CD14-positive monocyte (primary cell): ENCODE results near the gene C10orf105. TPM values are rescaled to one million over a fixed set of nuclear protein-coding genes. Genes with fewer than 3 reads are reported as not detected.

Source experiments
- DNase-seq, 3 donors: peaks; one replicate each; pipeline ENCODE4 v3.0.0-alpha.2; 2011 to 2022
- H2AFZ ChIP-seq: 2 replicates; pipeline ENCODE4 v1.6.0; 2012; ENCODE audit warnings: mild to moderate bottlenecking, low read depth, low read length, inconsistent platforms; ENCODE audit not compliant: insufficient read depth, poor library complexity, severe bottlenecking
- H3K27ac ChIP-seq, 2 donors: 1 replicate in 1 of 2; 2 replicates in 1 of 2; pipeline ENCODE4 v1.5.1; 2012 to 2013; ENCODE audit warnings: low read length in 2 of 2, control low read depth in 1 of 2, inconsistent platforms in 1 of 2, low read depth in 1 of 2, mild to moderate bottlenecking in 1 of 2
- H3K27me3 ChIP-seq, 2 donors: one replicate each; pipeline versions ENCODE4 v1.6.0 to v1.6.1; 2011 to 2013; ENCODE audit warnings: low read length in 2 of 2; ENCODE audit not compliant: control insufficient read depth in 2 of 2, insufficient read depth in 2 of 2
- H3K36me3 ChIP-seq, 2 donors: replicated peaks in 1 of 2; 1 replicate in 1 of 2; 2 replicates in 1 of 2; pipeline versions ENCODE4 v1.5.1 to v1.6.1; 2012 to 2013; ENCODE audit warnings: low read length in 2 of 2, control low read depth in 1 of 2, inconsistent platforms in 1 of 2, mild to moderate bottlenecking in 1 of 2; ENCODE audit not compliant: insufficient read depth in 2 of 2, control insufficient read depth in 1 of 2
- H3K4me1 ChIP-seq, 2 donors: 1 replicate in 1 of 2; 2 replicates in 1 of 2; pipeline versions ENCODE4 v1.5.1 to v1.6.1; 2012 to 2013; ENCODE audit warnings: low read length in 2 of 2, control low read depth in 1 of 2, inconsistent platforms in 1 of 2, mild to moderate bottlenecking in 1 of 2, moderate library complexity in 1 of 2; ENCODE audit not compliant: insufficient read depth in 2 of 2, control insufficient read depth in 1 of 2
- H3K4me2 ChIP-seq: replicated peaks from 2 replicates; pipeline ENCODE3; 2012; ENCODE audit warnings: low read length, moderate library complexity, mild to moderate bottlenecking; ENCODE audit not compliant: poor library complexity, severe bottlenecking; ENCODE audit errors: extremely low read depth
- H3K4me3 ChIP-seq, 3 experiments: fragments of 200-600 bp in 1 of 3; sonication (generic) in 1 of 3; replicated peaks in 1 of 3; 1 replicate in 2 of 3; 2 replicates in 1 of 3; pipeline ENCODE4 v1.5.1; 2011 to 2013; ENCODE audit warnings: low read length in 3 of 3, mild to moderate bottlenecking in 3 of 3, control low read depth in 2 of 3, low read depth in 2 of 3, inconsistent platforms in 1 of 3, moderate library complexity in 1 of 3
- H3K79me2 ChIP-seq: 2 replicates; pipeline ENCODE4 v1.6.0; 2012; ENCODE audit warnings: mild to moderate bottlenecking, control low read depth, inconsistent platforms, low read length, moderate library complexity; ENCODE audit not compliant: insufficient read depth
- H3K9ac ChIP-seq: 2 replicates; pipeline ENCODE4 v1.6.0; 2017; ENCODE audit warnings: low read length, mild to moderate bottlenecking; ENCODE audit not compliant: insufficient read depth, poor library complexity, severe bottlenecking
- H3K9me3 ChIP-seq, 2 donors: replicated peaks in 1 of 2; 1 replicate in 1 of 2; 2 replicates in 1 of 2; pipeline versions ENCODE4 v1.5.1 to v1.6.1; 2012 to 2013; ENCODE audit warnings: low read length in 2 of 2, control low read depth in 1 of 2; ENCODE audit not compliant: control insufficient read depth in 1 of 2, insufficient read depth in 1 of 2
- H4K20me1 ChIP-seq: 2 replicates; pipeline ENCODE4 v1.6.0; 2012; ENCODE audit warnings: mild to moderate bottlenecking, low read length, control low read depth, moderate library complexity; ENCODE audit not compliant: insufficient read depth
- H3K27ac Mint-ChIP-seq, 7 donors: one replicate each; pipeline ENCODE4 v1.8.0; 2020; ENCODE audit warnings: mild to moderate bottlenecking in 7 of 7, mixed read lengths in 7 of 7, moderate library complexity in 6 of 7, inconsistent platforms in 2 of 7
- H3K27me3 Mint-ChIP-seq, 3 donors: one replicate each; pipeline ENCODE4 v1.8.0; 2021 to 2022; ENCODE audit warnings: low read depth in 3 of 3, mild to moderate bottlenecking in 3 of 3, mixed read lengths in 3 of 3, moderate library complexity in 3 of 3, inconsistent platforms in 1 of 3
- H3K36me3 Mint-ChIP-seq, 2 donors: one replicate each; pipeline ENCODE4 v1.8.0; 2020; ENCODE audit warnings: mixed read lengths in 2 of 2, inconsistent platforms in 1 of 2, mild to moderate bottlenecking in 1 of 2
- H3K4me1 Mint-ChIP-seq: one replicate; pipeline ENCODE4 v1.8.0; 2020; ENCODE audit warnings: mild to moderate bottlenecking, mixed read lengths
- H3K4me3 Mint-ChIP-seq, 2 donors: one replicate each; pipeline ENCODE4 v1.8.0; 2020; ENCODE audit warnings: mild to moderate bottlenecking in 2 of 2, mixed read lengths in 2 of 2, moderate library complexity in 1 of 2
- H3K9me3 Mint-ChIP-seq, 7 donors: one replicate each; pipeline ENCODE4 v1.8.0; 2020 to 2022; ENCODE audit warnings: mixed read lengths in 7 of 7, mild to moderate bottlenecking in 6 of 7, moderate library complexity in 6 of 7, inconsistent platforms in 2 of 7
- WGBS: methylation state at CpG from one replicate; pipeline ENCODE4 v1.1.5; 2013; ENCODE audit warnings: missing lambda C conversion rate; ENCODE audit not compliant: insufficient coverage; 5-methylcytosine and 5-hydroxymethylcytosine counted together
- intact Hi-C, 2 donors: fragments of 100-400 bp; cut with micrococcal nuclease; formaldehyde crosslinking; loops; one replicate each; pipeline versions ENCODE4 v1.15.0 to v1.15.1; 2023
- polyA plus RNA-seq, 3 donors: library from polyadenylated mRNA; depleted of rRNA in 1 of 3; unstranded in 2 of 3; stranded (reverse) in 1 of 3; fragments of 300-500 nt in 2 of 3; fragments of >200 nt in 1 of 3; fragmentation: Illumina TruSeq in 2 of 3; gene quantifications; 1 replicate in 2 of 3; 2 replicates in 1 of 3; pipeline ENCODE4 v1.2.3, GENCODE V29; 2012 to 2021
- TF ChIP-seq, protein P1 (sequence below): fragments of 200-600 bp; IDR thresholded peaks from one replicate; pipeline ENCODE4 v1.8.0; 2022; ENCODE audit warnings: antibody characterized with exemption, mild to moderate bottlenecking

C10orf105 gene
- polyA plus RNA-seq, 3 donors = 0.18 to 2.4 (median 0.48) TPM

DNA sequence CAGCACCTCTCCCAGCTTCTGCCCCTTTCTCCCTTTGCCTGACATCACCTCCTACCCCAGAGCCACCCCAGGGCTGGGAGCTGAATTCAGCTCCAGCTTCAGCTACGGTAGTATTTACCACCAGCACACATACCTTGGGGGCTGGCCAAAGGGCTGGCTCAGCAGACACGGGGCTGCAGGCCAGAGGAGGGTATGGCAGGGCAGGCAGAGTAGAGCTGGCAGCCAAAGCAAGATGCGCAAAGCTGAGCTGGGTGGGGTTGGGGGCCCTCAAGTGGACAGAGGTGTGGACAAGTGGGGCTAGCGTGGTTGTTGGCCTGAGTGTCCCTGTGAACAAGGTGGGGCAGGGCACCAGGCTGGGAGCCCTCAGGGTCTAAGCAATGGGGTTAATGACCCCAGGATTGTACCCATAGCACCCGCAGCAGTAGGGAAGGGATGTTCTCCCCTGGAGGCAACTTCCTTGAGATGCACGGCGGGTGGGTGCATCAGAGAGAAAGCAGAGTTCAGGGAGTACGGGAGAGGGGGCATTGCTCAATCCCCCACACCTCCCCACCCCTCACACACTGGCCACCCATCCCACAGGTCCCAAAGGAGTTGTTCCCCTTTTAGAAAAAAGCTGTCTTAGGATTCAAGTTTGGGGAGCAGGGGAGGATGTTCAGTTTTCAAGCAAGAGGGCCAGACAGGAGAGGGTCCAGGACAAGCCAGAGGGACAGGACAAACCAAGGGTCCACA, 45.8 kb upstream of the C10orf105 start:
- Histone ChIP-seq H3K4me1 (peaks cover 100% of the 10 kb centered on the region in 2 donors), H3K36me3 (peaks cover 93 to 94% of the 10 kb centered on the region in 2 donors), H3K79me2 (peaks cover 100% of the 10 kb centered on the region), H2AFZ (no peak overlapping the region), H3K4me2 (peak overlapping the region; percentile 99), H4K20me1 (peaks cover 100% of the 10 kb centered on the region), H3K9ac (peak overlapping the region; percentile 37), H3K4me3 (peak overlapping the region in 1 of 3 experiments; percentile 99), H3K27ac (peak overlapping the region; percentile 90 to 92), H3K27me3 (no peaks in the 10 kb centered on the region), H3K9me3 (no peaks in the 10 kb centered on the region)
- peaks cover 94% of the 10 kb centered on the region for H3K4me1 Mint-ChIP-seq
- 76% methylated on average over 3 of the region's 8 CpGs for WGBS
- TF ChIP-seq, protein P1, sequence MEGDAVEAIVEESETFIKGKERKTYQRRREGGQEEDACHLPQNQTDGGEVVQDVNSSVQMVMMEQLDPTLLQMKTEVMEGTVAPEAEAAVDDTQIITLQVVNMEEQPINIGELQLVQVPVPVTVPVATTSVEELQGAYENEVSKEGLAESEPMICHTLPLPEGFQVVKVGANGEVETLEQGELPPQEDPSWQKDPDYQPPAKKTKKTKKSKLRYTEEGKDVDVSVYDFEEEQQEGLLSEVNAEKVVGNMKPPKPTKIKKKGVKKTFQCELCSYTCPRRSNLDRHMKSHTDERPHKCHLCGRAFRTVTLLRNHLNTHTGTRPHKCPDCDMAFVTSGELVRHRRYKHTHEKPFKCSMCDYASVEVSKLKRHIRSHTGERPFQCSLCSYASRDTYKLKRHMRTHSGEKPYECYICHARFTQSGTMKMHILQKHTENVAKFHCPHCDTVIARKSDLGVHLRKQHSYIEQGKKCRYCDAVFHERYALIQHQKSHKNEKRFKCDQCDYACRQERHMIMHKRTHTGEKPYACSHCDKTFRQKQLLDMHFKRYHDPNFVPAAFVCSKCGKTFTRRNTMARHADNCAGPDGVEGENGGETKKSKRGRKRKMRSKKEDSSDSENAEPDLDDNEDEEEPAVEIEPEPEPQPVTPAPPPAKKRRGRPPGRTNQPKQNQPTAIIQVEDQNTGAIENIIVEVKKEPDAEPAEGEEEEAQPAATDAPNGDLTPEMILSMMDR = no peak
- DNase-seq = peak in 1 of 3 donors; percentile 46
- peak overlapping the region; percentile 81 to 96 (median 87) for H3K27ac Mint-ChIP-seq
- H3K36me3 Mint-ChIP-seq = peaks cover 88 to 98% of the 10 kb centered on the region in 2 donors
- peak overlapping the region; percentile 59 to 77 for H3K4me3 Mint-ChIP-seq
- intact Hi-C loops = loop anchor here in 1 of 2 donors (5.0 kb wide), 1 partner anchor 38 kb away; no protein-coding TSS in a partner anchor
- peaks cover 0 to 4% (median 2%) of the 10 kb centered on the region in 3 donors for H3K27me3 Mint-ChIP-seq
- peaks cover 0 to 2% (median 0%) of the 10 kb centered on the region in 7 donors for H3K9me3 Mint-ChIP-seq

DNA sequence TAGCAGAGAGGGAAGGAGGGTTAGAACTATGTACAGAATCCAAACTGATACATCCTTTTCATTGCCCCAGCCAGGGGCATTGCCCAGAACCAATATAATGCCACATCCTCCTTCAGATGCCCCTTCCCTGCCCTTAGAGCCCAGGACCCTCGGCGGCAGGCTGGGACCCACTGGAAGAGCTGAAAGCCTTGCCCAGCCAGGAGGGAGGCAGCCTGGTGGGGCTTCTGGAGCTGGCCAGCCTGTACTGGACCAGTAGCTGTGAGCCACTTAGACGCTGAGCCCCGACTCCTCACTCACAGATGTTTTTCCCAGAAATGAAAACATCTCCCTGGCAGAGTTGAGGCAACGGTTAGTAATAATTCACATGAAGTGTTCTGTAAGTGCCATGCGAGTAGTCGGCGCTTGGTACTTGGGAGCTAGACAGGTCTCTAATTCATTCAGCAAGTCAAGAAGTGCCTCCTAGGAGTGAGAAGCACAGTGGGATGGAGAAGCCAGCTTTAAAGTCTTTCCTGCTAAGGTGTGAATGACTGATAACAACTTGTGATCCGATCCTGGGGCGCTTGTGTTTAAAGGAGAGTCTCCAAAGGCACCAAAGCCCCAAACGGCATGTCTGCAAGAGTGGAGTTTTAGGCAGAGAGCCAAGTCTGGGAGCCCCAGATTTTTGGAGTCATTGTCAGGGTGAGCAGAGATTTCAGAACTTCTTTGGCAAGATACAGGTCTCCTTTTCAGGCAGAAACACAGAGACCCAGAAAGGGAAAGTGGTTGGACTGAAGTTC, 44.0 kb upstream of the C10orf105 start:
- 81% methylated on average over 9 of the region's 11 CpGs for WGBS
- intact Hi-C loops = no loop called here

More for the DNA sequence above, 44.0 kb upstream of the C10orf105 start:
- peak overlapping the region; percentile 10 to 92 for H3K27ac ChIP-seq
- H3K9me3 ChIP-seq = no peaks in the 10 kb centered on the region
- peaks cover 89 to 96% of the 10 kb centered on the region in 2 donors for H3K36me3 Mint-ChIP-seq
- peaks cover 96% of the 10 kb centered on the region for H4K20me1 ChIP-seq
- TF ChIP-seq, protein P1 = no peak
- peaks cover 92 to 94% of the 10 kb centered on the region in 2 donors for H3K36me3 ChIP-seq
- peaks cover 94% of the 10 kb centered on the region for H3K4me1 Mint-ChIP-seq
- peak overlapping the region in 1 of 3 experiments; percentile 99 for H3K4me3 ChIP-seq
- peak overlapping the region in 1 of 2 donors; percentile 40 for H3K4me3 Mint-ChIP-seq
- H3K79me2 ChIP-seq = peaks cover 98% of the 10 kb centered on the region
- peak overlapping the region; percentile 70 to 96 (median 86) for H3K27ac Mint-ChIP-seq
- no peak overlapping the region for H2AFZ ChIP-seq
- peaks cover 94 to 96% of the 10 kb centered on the region in 2 donors for H3K4me1 ChIP-seq
- no peak overlapping the region for H3K9ac ChIP-seq
- no peaks in the 10 kb centered on the region for H3K9me3 Mint-ChIP-seq
- peaks cover 0 to 4% (median 0%) of the 10 kb centered on the region in 3 donors for H3K27me3 Mint-ChIP-seq
- H3K4me2 ChIP-seq = peak overlapping the region; percentile 99
- no peak for DNase-seq
- H3K27me3 ChIP-seq = no peaks in the 10 kb centered on the region
